ENCODE measurements around the gene IPO11. TPM values are rescaled to one million over a fixed set of nuclear protein-coding genes. Genes with fewer than 3 reads are reported as not detected.
"Not testable (repeated sequence)": the region's sequence is repeated elsewhere in the genome, so short reads cannot be mapped to it uniquely, and the experiment has no call there.

The IPO11 gene
- total RNA-seq, 2 donors from 2014 or later, result 30.2 to 62.2 TPM

DNA sequence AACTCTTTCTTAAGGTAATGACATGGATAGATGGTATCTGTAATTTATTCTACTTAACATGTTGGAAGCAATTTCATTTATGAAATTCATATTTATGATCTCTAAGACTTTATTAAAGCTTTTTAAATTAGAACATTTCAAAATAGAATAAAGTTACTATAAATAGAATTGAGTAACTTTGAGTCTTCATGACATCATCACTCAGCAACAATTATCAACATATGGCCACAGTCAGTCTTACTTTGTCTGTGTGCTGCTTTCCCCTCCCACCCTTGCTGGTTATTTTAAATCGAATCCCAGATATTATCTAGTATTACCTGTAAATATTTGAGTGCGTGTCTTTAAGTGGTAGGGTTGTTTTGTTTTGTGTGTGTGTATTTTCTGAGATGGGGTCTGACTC lies 65.2 kb downstream of the IPO11 start:
- H3K27me3 Mint-ChIP-seq, result no peaks in the 10 kb centered on the region
- no peak overlapping the region for H3K27ac Mint-ChIP-seq
- no peak for ATAC-seq (replicated peaks)
- no peak overlapping the region for H3K4me3 Mint-ChIP-seq
- no peaks in the 10 kb centered on the region for H3K9me3 Mint-ChIP-seq
- peaks cover 8% of the 10 kb centered on the region for H3K4me1 Mint-ChIP-seq
- peaks cover 67% of the 10 kb centered on the region for H3K36me3 Mint-ChIP-seq (ENCODE audit: low read depth)

- Mint-ChIP-seq H3K36me3 (ENCODE audit: low read depth) (peaks cover 71% of the 10 kb centered on the region), H3K4me1 (peaks cover 7% of the 10 kb centered on the region), H3K9me3 (no peaks in the 10 kb centered on the region), H3K27me3 (no peaks in the 10 kb centered on the region), H3K4me3 (no peak overlapping the region), H3K27ac (no peak overlapping the region)
- no peak for ATAC-seq (replicated peaks)
Measured at GRCh38 chr5:62483556-62483955, 71.0 kb downstream of the IPO11 start.

- no peak for ATAC-seq (replicated peaks)
- Mint-ChIP-seq H3K4me3 (no peak overlapping the region), H3K9me3 (no peaks in the 10 kb centered on the region), H3K27me3 (no peaks in the 10 kb centered on the region), H3K27ac (no peak overlapping the region), H3K36me3 (ENCODE audit: low read depth) (peaks cover 63% of the 10 kb centered on the region), H3K4me1 (no peaks in the 10 kb centered on the region)
Measured at GRCh38 chr5:62486672-62487071, 74.1 kb downstream of the IPO11 start.

DNA sequence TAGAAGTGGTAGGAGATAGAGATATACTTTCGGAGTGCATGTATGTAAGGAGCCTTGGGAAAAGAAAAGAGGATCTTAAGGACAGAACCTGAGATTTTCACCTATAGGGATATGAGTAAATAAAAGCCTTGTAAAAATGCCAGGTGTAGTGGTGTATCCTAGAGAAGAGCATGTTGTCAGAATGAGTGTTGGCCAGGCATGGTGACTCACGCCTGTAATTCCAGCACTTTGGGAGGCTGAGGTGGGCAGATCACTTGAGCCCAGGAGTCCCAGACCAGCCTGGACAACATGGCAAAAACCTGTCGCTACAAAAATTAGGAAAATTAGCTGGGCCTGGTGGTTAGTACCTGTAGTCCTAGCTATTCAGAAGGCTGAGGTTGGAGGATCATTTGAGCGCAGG lies 76.0 kb downstream of the IPO11 start:
- no peak for ATAC-seq (replicated peaks)
- Mint-ChIP-seq H3K9me3 (no peaks in the 10 kb centered on the region), H3K27ac (no peak overlapping the region), H3K4me1 (no peaks in the 10 kb centered on the region), H3K4me3 (no peak overlapping the region), H3K27me3 (no peaks in the 10 kb centered on the region), H3K36me3 (ENCODE audit: low read depth) (peaks cover 66% of the 10 kb centered on the region)

DNA sequence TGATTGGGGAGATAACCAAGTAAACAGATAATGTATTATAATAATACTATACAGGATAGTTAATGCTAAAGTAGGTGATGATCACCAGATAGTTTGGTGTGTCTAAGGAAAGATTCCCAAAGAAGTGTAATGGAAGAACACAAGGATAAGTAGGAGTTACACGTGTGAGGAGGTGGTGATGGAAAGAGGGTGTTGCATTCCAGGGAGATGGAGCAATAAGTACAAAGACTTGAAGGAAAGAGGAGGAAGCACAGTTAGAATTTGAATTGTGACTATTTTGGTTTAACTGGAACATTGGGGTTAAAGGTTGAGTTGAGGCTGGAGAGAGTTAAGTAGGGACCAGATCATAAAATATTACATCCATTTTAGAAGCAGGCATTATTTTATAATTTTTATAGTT lies 76.9 kb downstream of the IPO11 start:
- Mint-ChIP-seq H3K27me3 (no peaks in the 10 kb centered on the region), H3K27ac (no peak overlapping the region), H3K4me3 (no peak overlapping the region), H3K9me3 (no peaks in the 10 kb centered on the region), H3K36me3 (ENCODE audit: low read depth) (peaks cover 61% of the 10 kb centered on the region), H3K4me1 (no peaks in the 10 kb centered on the region)
- no peak for ATAC-seq (replicated peaks)

DNA sequence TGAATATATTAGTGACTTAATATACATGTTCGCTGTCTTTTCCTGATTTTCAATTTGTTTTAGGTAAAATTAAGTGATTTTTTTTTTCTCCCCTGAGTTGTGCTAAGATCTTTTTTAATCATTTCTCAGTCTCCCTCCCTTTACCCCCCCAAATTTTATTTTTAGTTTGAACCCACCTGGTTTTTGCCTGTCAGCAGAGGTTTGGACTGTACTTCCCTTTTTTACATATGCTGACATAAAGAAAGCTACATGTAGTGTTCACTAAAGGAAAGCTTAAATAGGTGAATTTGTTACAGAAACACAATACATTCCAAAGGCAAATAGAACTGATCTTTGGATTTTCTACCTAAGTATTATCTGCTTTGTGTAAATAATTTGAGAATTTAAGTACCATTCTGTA lies 82.2 kb downstream of the IPO11 start:
- Mint-ChIP-seq H3K27ac (no peak overlapping the region), H3K27me3 (no peaks in the 10 kb centered on the region), H3K4me1 (no peaks in the 10 kb centered on the region), H3K9me3 (no peaks in the 10 kb centered on the region), H3K4me3 (no peak overlapping the region), H3K36me3 (ENCODE audit: low read depth) (peaks cover 79% of the 10 kb centered on the region)
- no peak for ATAC-seq (replicated peaks)

- Mint-ChIP-seq H3K4me3 (no peak overlapping the region), H3K4me1 (no peaks in the 10 kb centered on the region), H3K27ac (no peak overlapping the region), H3K9me3 (no peaks in the 10 kb centered on the region), H3K36me3 (ENCODE audit: low read depth) (peaks cover 75% of the 10 kb centered on the region), H3K27me3 (no peaks in the 10 kb centered on the region)
- ATAC-seq (replicated peaks), result no peak
Measured at GRCh38 chr5:62496876-62497275, 84.3 kb downstream of the IPO11 start.

DNA sequence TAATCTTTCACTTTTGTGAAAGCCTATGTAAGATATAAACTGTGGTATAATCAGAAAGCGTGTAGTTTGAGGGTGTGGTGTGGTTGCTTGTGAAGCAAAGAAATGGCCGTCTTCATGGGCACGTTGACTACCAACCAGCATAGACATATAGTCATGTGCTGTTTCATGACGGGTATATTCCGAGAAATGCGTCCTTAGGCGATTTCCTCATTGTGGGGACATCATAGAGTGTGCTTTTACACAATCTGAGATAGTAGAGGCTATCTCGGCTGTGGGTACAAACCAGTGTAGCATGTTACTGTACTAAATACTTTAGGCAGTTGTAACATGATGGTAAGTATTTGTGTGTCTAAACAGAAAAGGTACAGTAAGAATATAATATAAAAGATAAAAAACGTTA lies 86.4 kb downstream of the IPO11 start:
- Mint-ChIP-seq H3K4me3 (no peak overlapping the region), H3K27ac (no peak overlapping the region), H3K4me1 (no peaks in the 10 kb centered on the region), H3K36me3 (ENCODE audit: low read depth) (peaks cover 80% of the 10 kb centered on the region), H3K27me3 (no peaks in the 10 kb centered on the region), H3K9me3 (no peaks in the 10 kb centered on the region)
- ATAC-seq (replicated peaks), result no peak

- H3K9me3 Mint-ChIP-seq, result no peaks in the 10 kb centered on the region
- H3K27ac Mint-ChIP-seq, result no peak overlapping the region
- no peak for ATAC-seq (replicated peaks)
- H3K36me3 Mint-ChIP-seq (ENCODE audit: low read depth), result peaks cover 78% of the 10 kb centered on the region
- no peaks in the 10 kb centered on the region for H3K27me3 Mint-ChIP-seq
- H3K4me1 Mint-ChIP-seq, result no peaks in the 10 kb centered on the region
- no peak overlapping the region for H3K4me3 Mint-ChIP-seq
Measured at GRCh38 chr5:62499756-62500155, 87.2 kb downstream of the IPO11 start.

GRCh38 chr5:62502456-62503101 lies 90.0 kb downstream of the IPO11 start:
- ATAC-seq (replicated peaks), result no peak
- peaks cover 82% of the 10 kb centered on the region for H3K36me3 Mint-ChIP-seq (ENCODE audit: low read depth)
- no peaks in the 10 kb centered on the region for H3K27me3 Mint-ChIP-seq
- H3K4me3 Mint-ChIP-seq, result no peak overlapping the region
- H3K27ac Mint-ChIP-seq, result no peak overlapping the region
- no peaks in the 10 kb centered on the region for H3K4me1 Mint-ChIP-seq
- no peaks in the 10 kb centered on the region for H3K9me3 Mint-ChIP-seq

DNA sequence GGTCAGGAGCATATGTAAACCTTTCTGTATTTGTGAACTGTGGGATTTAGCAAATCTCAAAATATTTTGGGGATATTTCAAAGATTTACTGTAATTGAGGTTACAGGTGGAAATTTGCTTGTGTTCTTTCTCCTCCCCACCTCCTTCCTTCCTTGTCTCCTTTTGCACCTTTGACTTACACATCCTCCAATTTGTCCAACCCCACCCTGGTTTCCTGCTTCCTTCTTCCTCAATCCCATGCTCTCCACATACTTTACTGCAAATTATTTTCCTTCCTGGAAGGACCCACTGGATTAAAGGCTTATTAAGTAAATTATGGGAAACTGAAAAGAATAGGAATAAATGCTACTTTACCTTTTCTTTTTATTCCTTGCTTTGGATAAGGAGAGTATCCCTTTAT lies 91.6 kb downstream of the IPO11 start:
- H3K36me3 Mint-ChIP-seq (ENCODE audit: low read depth), result peaks cover 81% of the 10 kb centered on the region
- H3K27me3 Mint-ChIP-seq, result no peaks in the 10 kb centered on the region
- H3K4me1 Mint-ChIP-seq, result no peaks in the 10 kb centered on the region
- H3K9me3 Mint-ChIP-seq, result no peaks in the 10 kb centered on the region
- no peak overlapping the region for H3K4me3 Mint-ChIP-seq
- H3K27ac Mint-ChIP-seq, result no peak overlapping the region
- ATAC-seq (replicated peaks), result no peak

DNA sequence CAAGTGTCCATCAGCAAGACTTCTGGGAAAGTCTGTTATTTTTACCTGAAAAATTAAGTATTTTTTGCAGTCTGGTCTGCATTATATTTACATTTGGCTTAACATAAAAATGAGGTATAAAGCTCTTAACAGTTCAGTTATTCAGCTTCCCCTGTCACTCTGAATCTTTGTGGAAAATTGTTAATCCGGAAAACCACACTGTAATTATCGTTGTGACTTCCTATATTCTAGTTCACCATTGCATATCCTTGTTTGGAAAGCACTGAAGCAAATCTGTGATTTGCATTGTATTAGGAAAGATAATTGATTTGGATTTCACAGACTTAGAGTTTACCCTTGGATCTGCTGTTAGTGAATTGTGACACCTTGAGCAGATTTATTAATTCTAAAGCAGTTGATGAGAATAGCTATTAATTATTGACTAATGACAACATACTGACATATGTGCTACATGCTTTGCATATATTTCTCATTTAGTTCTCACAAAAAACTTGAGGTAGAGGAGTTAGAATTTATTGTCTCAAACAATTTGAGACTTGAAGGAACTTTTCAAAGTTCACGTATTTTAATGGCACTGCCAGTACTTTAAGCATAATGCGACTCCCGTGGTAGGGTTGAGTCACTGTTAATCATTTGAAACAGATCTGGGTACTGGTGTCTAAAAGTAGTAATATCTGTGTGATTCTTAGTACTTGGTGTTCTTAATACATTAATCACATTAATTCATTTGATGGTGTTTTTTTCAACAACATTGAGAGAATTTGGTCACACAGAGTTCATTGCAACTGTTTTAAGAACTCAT lies 94.3 kb downstream of the IPO11 start:
- no peaks in the 10 kb centered on the region for H3K4me1 Mint-ChIP-seq
- peaks cover 81% of the 10 kb centered on the region for H3K36me3 Mint-ChIP-seq (ENCODE audit: low read depth)
- no peak overlapping the region for H3K27ac Mint-ChIP-seq
- H3K27me3 Mint-ChIP-seq, result no peaks in the 10 kb centered on the region
- no peak for ATAC-seq (replicated peaks)
- H3K4me3 Mint-ChIP-seq, result no peak overlapping the region
- H3K9me3 Mint-ChIP-seq, result no peaks in the 10 kb centered on the region

- H3K27ac Mint-ChIP-seq; H3K4me3 Mint-ChIP-seq; H3K27me3 Mint-ChIP-seq; H3K4me1 Mint-ChIP-seq; H3K9me3 Mint-ChIP-seq; ATAC-seq (replicated peaks): not testable (repeated sequence)
- peaks cover 65% of the 10 kb centered on the region for H3K36me3 Mint-ChIP-seq (ENCODE audit: low read depth)
Measured at GRCh38 chr5:62508760-62509159, 96.2 kb downstream of the IPO11 start.

DNA sequence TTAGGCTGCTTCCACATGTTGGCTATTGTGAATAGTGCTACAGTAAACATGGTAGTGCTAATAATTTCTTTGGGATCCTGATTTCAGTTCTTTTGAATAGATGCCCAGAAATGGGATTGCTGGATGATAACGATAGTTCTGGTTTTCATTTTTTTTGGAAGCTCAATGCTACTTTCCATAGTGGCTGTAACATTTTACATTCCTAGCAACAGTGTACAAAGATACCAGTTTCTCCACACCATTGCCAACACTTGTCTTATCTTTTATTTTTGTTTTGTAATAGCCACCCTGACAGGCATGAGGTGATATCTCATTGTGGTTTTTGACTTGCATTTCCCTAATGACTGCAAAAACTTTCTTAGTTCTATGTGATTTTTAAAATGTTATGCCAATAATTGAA lies 97.2 kb downstream of the IPO11 start:
- Mint-ChIP-seq H3K4me1 (no peaks in the 10 kb centered on the region), H3K36me3 (ENCODE audit: low read depth) (peaks cover 58% of the 10 kb centered on the region), H3K27ac (no peak overlapping the region), H3K27me3 (no peaks in the 10 kb centered on the region), H3K4me3 (no peak overlapping the region), H3K9me3 (no peaks in the 10 kb centered on the region)
- no peak for ATAC-seq (replicated peaks)

DNA sequence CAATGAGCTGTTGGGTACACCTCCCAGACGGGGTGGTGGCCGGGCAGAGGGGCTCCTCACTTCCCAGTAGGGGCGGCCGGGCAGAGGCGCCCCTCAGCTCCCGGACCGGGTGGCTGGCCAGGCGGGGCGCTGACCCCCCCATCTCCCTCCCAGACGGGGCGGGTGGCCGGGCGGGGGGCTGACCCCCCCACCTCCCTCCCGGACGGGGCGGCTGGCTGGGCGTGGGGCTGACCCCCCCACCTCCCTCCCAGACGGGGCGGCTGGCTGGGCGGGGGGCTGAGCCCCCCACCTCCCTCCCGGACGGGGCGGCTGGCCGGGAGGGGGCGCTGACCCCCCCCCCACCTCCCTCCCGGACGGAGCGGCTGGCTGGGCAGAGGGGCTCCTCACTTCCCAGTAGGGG lies 100.5 kb downstream of the IPO11 start:
- not testable (repeated sequence) for H3K4me1 Mint-ChIP-seq; ATAC-seq (replicated peaks); H3K27ac Mint-ChIP-seq; H3K27me3 Mint-ChIP-seq; H3K4me3 Mint-ChIP-seq; H3K9me3 Mint-ChIP-seq
- H3K36me3 Mint-ChIP-seq (ENCODE audit: low read depth), result peaks cover 54% of the 10 kb centered on the region

Data from activated T-helper 17 cell treated with anti-CD3 and anti-CD28 coated beads, Interleukin-2, amount 50 U/mL, for 72 hours (primary cell).